GM12872 (cell line): Measurements from ENCODE around the gene MED13L.

Experiments used
- TF ChIP-seq, protein P1 (sequence below): IDR thresholded peaks from 3 replicates; pipeline ENCODE4 v1.5.1; 2011; ENCODE audit warnings: low read depth, mild to moderate bottlenecking, low read length, moderate library complexity; ENCODE audit not compliant: insufficient read depth

MED13L gene

DNA sequence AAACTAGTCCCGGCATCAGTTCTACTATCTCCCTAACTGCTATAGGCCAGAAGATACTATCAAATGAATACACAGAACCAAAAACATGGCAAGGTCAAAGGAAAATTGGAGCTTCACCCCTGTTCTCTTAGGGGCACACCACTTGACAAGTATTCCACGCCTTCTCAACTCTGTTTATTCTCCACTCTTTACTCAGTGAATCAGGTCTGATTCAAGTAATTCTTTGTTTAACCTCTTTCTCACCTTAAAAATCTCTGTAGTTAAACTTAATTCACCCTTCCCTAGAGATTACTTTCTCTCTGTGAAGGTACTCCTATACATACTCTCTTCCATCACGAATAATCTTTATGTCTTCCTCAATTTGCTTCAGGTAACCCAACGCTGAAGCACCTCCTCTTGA is 248.9 kb downstream of the MED13L start:
- TF ChIP-seq, protein P1, sequence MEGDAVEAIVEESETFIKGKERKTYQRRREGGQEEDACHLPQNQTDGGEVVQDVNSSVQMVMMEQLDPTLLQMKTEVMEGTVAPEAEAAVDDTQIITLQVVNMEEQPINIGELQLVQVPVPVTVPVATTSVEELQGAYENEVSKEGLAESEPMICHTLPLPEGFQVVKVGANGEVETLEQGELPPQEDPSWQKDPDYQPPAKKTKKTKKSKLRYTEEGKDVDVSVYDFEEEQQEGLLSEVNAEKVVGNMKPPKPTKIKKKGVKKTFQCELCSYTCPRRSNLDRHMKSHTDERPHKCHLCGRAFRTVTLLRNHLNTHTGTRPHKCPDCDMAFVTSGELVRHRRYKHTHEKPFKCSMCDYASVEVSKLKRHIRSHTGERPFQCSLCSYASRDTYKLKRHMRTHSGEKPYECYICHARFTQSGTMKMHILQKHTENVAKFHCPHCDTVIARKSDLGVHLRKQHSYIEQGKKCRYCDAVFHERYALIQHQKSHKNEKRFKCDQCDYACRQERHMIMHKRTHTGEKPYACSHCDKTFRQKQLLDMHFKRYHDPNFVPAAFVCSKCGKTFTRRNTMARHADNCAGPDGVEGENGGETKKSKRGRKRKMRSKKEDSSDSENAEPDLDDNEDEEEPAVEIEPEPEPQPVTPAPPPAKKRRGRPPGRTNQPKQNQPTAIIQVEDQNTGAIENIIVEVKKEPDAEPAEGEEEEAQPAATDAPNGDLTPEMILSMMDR, result no peak

DNA sequence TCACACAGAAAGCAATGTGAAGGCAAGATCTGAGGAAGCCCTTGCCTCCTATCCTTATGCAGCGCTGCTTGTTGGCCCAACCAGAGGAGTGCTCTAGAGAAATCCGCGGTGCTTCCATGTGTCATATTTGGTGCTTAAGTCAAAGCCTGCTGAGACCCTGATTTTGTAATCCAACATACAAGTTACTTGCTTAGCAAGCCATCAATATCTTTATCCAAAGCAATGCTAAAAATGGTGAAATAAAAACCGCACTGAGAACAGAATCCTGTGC is 250.0 kb downstream of the MED13L start:
- TF ChIP-seq, protein P1, result no peak

DNA sequence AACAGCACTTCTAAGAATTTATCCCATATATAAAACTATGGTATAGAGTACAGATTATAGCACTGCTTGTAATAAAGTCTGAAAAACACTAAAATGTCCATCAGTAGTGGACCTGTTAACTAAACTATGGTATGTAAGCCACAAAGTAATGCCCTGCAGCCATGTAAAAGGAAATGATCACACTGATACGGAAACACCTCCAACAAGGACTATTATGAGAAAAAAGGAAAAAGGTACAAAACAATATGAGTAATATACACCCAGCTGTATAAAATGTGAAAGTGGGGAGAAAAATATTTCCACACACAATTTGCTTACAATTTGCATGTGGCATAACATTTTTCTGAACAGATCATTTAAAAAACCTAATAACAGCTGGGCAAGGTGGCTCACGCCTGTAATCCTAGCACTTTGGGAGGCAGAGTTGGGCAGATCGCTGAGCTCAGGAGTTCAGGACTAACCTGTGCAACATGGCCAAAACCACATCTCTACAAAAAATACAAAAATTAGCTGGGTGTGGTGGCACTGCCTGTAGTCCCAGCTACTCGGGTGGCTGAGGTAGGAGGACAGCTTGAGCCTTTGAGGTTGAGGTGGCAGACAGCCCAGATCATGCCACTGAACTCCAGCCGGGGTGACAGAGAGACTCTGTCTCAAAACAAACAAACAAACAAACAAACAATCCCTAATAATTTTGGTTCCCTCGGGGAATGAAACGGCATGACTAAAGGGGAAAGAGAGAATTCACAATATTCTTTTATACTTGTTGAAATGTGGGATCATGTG is 250.5 kb downstream of the MED13L start:
- TF ChIP-seq, protein P1, result no peak

DNA sequence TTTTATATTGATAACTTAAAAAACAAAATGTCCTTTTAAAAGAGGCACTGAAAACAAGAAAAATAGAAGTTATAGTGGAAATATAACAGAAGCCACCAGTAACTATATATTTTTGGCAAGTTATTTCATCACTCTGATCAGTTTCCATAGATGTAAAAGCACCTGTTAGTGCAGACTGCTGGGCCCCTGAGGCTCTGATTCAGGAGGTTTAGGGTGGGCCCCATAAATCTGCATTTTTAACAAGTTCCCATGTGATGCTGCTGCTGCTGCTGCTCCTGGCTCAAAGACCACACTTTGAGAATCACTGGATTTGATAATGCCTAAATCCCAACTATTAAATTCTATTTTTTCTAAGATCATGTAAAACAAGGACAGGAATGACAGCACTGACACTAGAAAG is 251.1 kb downstream of the MED13L start:
- TF ChIP-seq, protein P1, result no peak

DNA sequence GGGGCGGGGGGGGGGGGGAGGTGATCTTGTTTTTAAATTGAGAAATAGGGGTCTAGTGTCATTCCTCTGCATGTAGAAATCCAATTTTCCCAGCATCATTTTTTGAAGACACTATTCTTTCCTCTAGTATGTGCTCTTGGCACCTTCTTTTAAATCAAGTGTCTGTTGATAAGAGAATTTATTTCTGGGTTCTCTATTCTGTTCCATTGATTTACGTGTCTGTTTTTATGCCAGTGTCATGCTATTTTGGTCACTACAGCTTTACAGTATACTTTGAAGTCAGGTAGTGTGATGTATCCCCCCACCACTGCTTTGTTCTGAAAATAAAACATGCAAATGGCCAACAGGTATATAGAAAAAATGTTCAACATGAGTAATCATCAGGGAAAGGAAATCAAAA is 252.7 kb downstream of the MED13L start:
- TF ChIP-seq, protein P1, result no peak

DNA sequence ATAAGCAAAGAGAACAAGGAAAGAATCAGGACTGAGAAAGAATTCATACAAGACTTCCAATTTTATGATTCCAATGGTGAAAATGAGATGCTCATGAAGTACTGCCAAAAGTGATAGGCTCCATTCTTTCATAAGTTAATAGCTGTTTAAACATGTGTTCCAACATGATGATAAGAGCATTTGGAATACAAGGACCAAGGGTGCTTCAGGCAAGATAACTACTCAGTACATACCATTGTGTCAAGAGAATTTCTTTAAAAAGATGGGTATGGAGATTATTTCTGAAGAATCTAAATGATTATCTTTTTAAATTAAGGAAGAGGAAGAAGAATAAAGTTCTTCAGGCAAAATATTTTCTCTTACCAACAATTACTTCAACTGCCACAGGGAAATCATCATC is 258.1 kb downstream of the MED13L start:
- TF ChIP-seq, protein P1, result no peak

DNA sequence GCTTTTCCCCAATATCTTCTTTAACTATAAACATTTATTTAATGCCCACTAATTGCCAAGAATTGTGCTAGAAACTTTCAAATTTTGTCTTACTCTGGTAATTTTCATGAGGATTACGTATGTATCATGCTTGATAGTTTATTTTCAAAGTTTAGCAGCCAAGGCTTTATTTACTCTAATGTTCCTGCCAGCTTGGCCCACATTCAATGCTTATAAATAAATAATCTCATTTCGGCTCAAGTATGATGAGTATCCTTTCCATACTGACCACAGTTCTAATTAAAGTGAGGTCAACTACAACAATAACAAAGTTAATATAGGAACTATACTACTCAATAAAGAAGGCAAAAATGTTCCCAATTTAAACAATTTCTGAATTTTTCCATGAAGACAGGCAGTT is 259.2 kb downstream of the MED13L start:
- TF ChIP-seq, protein P1, result no peak
